Smooth muscle cell (in vitro differentiated cells): ENCODE results near the gene PALMD. TPM values are rescaled to one million over a fixed set of nuclear protein-coding genes. Genes with fewer than 3 reads are reported as not detected.

Experiments
- DNase-seq: peaks from one replicate; lab custom pipeline; 2025; ENCODE audit not compliant: unreplicated experiment; lab: John Stamatoyannopoulos, UW
- H2AFZ ChIP-seq: fragments of 200-600 bp; sonication (generic); 2 replicates; pipeline ENCODE4 v1.6.0; 2016; ENCODE audit warnings: antibody characterized with exemption, low read depth, mild to moderate bottlenecking
- H3F3A ChIP-seq: fragments of 200-600 bp; sonication (generic); 2 replicates; pipeline ENCODE4 v1.6.0; 2017; ENCODE audit warnings: antibody characterized with exemption, low read depth
- H3K27ac ChIP-seq: fragments of 200-600 bp; sonication (generic); 2 replicates; pipeline ENCODE4 v1.5.1; 2016; ENCODE audit warnings: low read depth, mild to moderate bottlenecking
- H3K27me3 ChIP-seq: fragments of 200-600 bp; sonication (generic); 2 replicates; pipeline ENCODE4 v1.6.1; 2016; ENCODE audit warnings: low read depth, mild to moderate bottlenecking
- H3K36me3 ChIP-seq: fragments of 200-600 bp; sonication (generic); 2 replicates; pipeline ENCODE4 v1.5.1; 2016; ENCODE audit warnings: low read depth
- H3K4me1 ChIP-seq: fragments of 200-600 bp; sonication (generic); 2 replicates; pipeline ENCODE4 v1.5.1; 2016; ENCODE audit warnings: low read depth
- H3K4me2 ChIP-seq: fragments of 200-600 bp; sonication (generic); 2 replicates; pipeline ENCODE4 v1.6.0; 2016; ENCODE audit warnings: mild to moderate bottlenecking
- H3K4me3 ChIP-seq: fragments of 200-600 bp; sonication (generic); 2 replicates; pipeline ENCODE4 v1.5.1; 2016; ENCODE audit warnings: mild to moderate bottlenecking
- H3K79me2 ChIP-seq: fragments of 200-600 bp; sonication (generic); 2 replicates; pipeline ENCODE4 v1.6.0; 2016; ENCODE audit warnings: low read depth, mild to moderate bottlenecking
- H3K9ac ChIP-seq: fragments of 200-600 bp; sonication (generic); 2 replicates; pipeline ENCODE4 v1.6.0; 2016; ENCODE audit warnings: low read depth
- H3K9me3 ChIP-seq: fragments of 200-600 bp; sonication (generic); replicated peaks from 2 replicates; pipeline ENCODE4 v1.5.1; 2016; ENCODE audit warnings: low read depth
- H4K20me1 ChIP-seq: fragments of 200-600 bp; sonication (generic); 2 replicates; pipeline ENCODE4 v1.6.0; 2016; ENCODE audit warnings: low read depth
- CTCF ChIP-seq: fragments of 200-600 bp; sonication (generic); IDR thresholded peaks from 2 replicates; pipeline ENCODE4 v1.5.1; 2017; ENCODE audit warnings: borderline replicate concordance, mild to moderate bottlenecking, antibody characterized with exemption; ENCODE audit not compliant: insufficient read depth, poor library complexity, severe bottlenecking
- WGBS: methylation state at CpG from one replicate; pipeline ENCODE4 v1.1.7; 2016; ENCODE audit warnings: low lambda C conversion rate; 5-methylcytosine and 5-hydroxymethylcytosine counted together
- polyA plus RNA-seq: library from polyadenylated mRNA; unstranded; fragments of >200 nt; fragmentation: Nextera tagmentation; extraction: Ambion mirVana; gene quantifications from 2 replicates; pipeline ENCODE4 v1.2.1, GENCODE V29; 2016
- total RNA-seq: library from RNA; depleted of rRNA; stranded (reverse); fragments of >200 nt; gene quantifications from 2 replicates; pipeline ENCODE4 v1.2.3, GENCODE V29; 2014

Gene PALMD
- total and polyA plus RNA-seq, 2 experiments from 2014 or later = 1.1 to 1.2 TPM

- Histone ChIP-seq H3K79me2 (no peaks in the 10 kb centered on the region), H3K27ac (no peak overlapping the region), H3F3A (no peaks in the 10 kb centered on the region), H4K20me1 (no peaks in the 10 kb centered on the region), H3K9me3 (no peaks in the 10 kb centered on the region), H3K36me3 (no peaks in the 10 kb centered on the region), H3K27me3 (no peaks in the 10 kb centered on the region), H3K4me2 (no peak overlapping the region), H3K4me3 (no peak overlapping the region), H3K9ac (no peak overlapping the region), H2AFZ (no peak overlapping the region), H3K4me1 (no peaks in the 10 kb centered on the region)
- WGBS = 93% methylated on average over 5 of the region's 5 CpGs
- no peak for TF ChIP-seq CTCF
- DNase-seq = no peak
Measured at GRCh38 chr1:99673315-99673714, 27.4 kb downstream of the PALMD start.

- Histone ChIP-seq H3K27me3 (no peaks in the 10 kb centered on the region), H3K36me3 (no peaks in the 10 kb centered on the region), H3K4me1 (no peaks in the 10 kb centered on the region), H4K20me1 (no peaks in the 10 kb centered on the region), H3K79me2 (no peaks in the 10 kb centered on the region), H3F3A (no peaks in the 10 kb centered on the region), H3K27ac (no peak overlapping the region), H3K9me3 (no peaks in the 10 kb centered on the region), H3K4me2 (no peak overlapping the region), H2AFZ (no peak overlapping the region), H3K9ac (no peak overlapping the region), H3K4me3 (no peak overlapping the region)
- DNase-seq = no peak
- no peak for TF ChIP-seq CTCF
- 65% methylated on average over 6 of the region's 6 CpGs for WGBS
Measured at GRCh38 chr1:99674115-99675064, 28.5 kb downstream of the PALMD start.

- H3F3A ChIP-seq = no peaks in the 10 kb centered on the region
- H3K4me3 ChIP-seq = no peak overlapping the region
- no peaks in the 10 kb centered on the region for H3K36me3 ChIP-seq
- no peaks in the 10 kb centered on the region for H3K4me1 ChIP-seq
- H3K27ac ChIP-seq = no peak overlapping the region
- no peak for DNase-seq
- H3K4me2 ChIP-seq = no peak overlapping the region
- no peaks in the 10 kb centered on the region for H3K9me3 ChIP-seq
- H2AFZ ChIP-seq = no peak overlapping the region
- no peak overlapping the region for H3K9ac ChIP-seq
- no peak for TF ChIP-seq CTCF
- no peaks in the 10 kb centered on the region for H4K20me1 ChIP-seq
- H3K79me2 ChIP-seq = no peaks in the 10 kb centered on the region
- no peaks in the 10 kb centered on the region for H3K27me3 ChIP-seq
Measured at GRCh38 chr1:99675292-99675691, 29.4 kb downstream of the PALMD start.

- Histone ChIP-seq H3K9ac (no peak overlapping the region), H3F3A (no peaks in the 10 kb centered on the region), H3K27me3 (no peaks in the 10 kb centered on the region), H3K36me3 (no peaks in the 10 kb centered on the region), H3K4me2 (no peak overlapping the region), H4K20me1 (no peaks in the 10 kb centered on the region), H3K79me2 (no peaks in the 10 kb centered on the region), H3K27ac (no peak overlapping the region), H3K4me1 (no peaks in the 10 kb centered on the region), H3K4me3 (no peak overlapping the region), H3K9me3 (no peaks in the 10 kb centered on the region), H2AFZ (no peak overlapping the region)
- WGBS = 100% methylated on average over 1 of the region's 1 CpG
- TF ChIP-seq CTCF = no peak
- no peak for DNase-seq
Measured at GRCh38 chr1:99675994-99676393, 30.1 kb downstream of the PALMD start.
